PFSK-1 (cell line): Measurements from ENCODE around the gene PHACTR1.

Experiments used
- POLR2AphosphoS5 ChIP-seq: IDR thresholded peaks from 2 replicates; pipeline ENCODE4 v1.6.1; 2012; ENCODE audit warnings: low read depth, mild to moderate bottlenecking, control low read depth, low read length, moderate library complexity
- SIN3A ChIP-seq: IDR thresholded peaks from 2 replicates; pipeline ENCODE4 v1.6.1; 2012; ENCODE audit warnings: mild to moderate bottlenecking, low read length, moderate library complexity, borderline replicate concordance; ENCODE audit not compliant: insufficient read depth
- TAF1 ChIP-seq: IDR thresholded peaks from 2 replicates; pipeline ENCODE4 v1.6.1; 2012; ENCODE audit warnings: low read length, control low read depth, borderline replicate concordance; ENCODE audit not compliant: insufficient read depth
- TF ChIP-seq, protein P1 (sequence below), 2 experiments: IDR thresholded peaks; 2 replicates each; pipeline versions ENCODE4 v1.6.1 to v1.8.0; 2011 to 2012; ENCODE audit warnings: low read depth in 2 of 2, low read length in 2 of 2, control low read depth in 1 of 2, inconsistent platforms in 1 of 2, mild to moderate bottlenecking in 1 of 2, moderate library complexity in 1 of 2; ENCODE audit not compliant: insufficient read depth in 1 of 2

DNA sequence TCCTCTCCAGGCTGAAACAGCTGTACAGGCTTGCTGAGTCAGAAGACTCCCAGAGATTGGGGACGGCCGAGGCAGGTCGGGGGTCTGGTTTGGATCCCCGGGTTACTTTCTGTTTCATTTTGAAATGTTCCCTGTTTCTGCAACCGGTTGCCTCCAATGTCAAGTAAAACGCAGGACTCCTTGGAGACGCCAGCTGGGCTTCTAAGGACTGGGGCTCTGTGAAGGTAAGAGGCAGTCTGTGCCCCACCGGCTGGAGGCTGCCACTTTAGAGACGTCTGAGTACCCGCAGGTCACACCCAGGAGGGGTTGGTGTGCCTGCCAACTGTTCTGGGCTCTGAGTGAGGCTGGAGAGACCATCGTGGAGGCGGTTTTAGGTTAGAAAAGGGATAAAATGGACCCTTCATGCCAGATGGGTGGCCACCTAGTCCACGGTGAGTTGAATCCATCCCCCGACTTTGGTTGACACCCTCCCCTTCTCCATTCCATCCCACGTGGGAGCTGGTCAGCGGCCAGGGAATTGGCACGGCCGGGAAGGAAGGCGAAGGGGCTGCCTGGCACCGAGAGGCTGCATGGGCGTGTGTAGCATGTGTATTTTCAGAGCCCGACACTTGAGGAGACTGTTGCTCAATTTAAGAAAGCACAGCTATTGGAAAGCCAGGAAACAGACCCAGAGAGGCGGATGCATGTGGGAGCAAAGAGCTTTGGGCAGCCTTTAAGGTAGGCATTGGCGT lies 240.9 kb downstream of the PHACTR1 start:
- TF ChIP-seq POLR2AphosphoS5 = no peak
- TF ChIP-seq, protein P1, sequence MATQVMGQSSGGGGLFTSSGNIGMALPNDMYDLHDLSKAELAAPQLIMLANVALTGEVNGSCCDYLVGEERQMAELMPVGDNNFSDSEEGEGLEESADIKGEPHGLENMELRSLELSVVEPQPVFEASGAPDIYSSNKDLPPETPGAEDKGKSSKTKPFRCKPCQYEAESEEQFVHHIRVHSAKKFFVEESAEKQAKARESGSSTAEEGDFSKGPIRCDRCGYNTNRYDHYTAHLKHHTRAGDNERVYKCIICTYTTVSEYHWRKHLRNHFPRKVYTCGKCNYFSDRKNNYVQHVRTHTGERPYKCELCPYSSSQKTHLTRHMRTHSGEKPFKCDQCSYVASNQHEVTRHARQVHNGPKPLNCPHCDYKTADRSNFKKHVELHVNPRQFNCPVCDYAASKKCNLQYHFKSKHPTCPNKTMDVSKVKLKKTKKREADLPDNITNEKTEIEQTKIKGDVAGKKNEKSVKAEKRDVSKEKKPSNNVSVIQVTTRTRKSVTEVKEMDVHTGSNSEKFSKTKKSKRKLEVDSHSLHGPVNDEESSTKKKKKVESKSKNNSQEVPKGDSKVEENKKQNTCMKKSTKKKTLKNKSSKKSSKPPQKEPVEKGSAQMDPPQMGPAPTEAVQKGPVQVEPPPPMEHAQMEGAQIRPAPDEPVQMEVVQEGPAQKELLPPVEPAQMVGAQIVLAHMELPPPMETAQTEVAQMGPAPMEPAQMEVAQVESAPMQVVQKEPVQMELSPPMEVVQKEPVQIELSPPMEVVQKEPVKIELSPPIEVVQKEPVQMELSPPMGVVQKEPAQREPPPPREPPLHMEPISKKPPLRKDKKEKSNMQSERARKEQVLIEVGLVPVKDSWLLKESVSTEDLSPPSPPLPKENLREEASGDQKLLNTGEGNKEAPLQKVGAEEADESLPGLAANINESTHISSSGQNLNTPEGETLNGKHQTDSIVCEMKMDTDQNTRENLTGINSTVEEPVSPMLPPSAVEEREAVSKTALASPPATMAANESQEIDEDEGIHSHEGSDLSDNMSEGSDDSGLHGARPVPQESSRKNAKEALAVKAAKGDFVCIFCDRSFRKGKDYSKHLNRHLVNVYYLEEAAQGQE (IDR thresholded peaks at IDR 0.05; ENCODE audit: insufficient read depth in 1 of 2, low read depth in 2 of 2, low read length in 2 of 2) = no peak
- TF ChIP-seq SIN3A = no peak
- TF ChIP-seq TAF1 = no peak
